Activated T-cell treated with anti-CD3 and anti-CD28 coated beads, Interleukin-2, amount 50 U/mL, for 72 hours (primary cell): Measurements from ENCODE around the gene HMOX1. TPM values are rescaled to one million over a fixed set of nuclear protein-coding genes. Genes with fewer than 3 reads are reported as not detected.

ENCODE experiments used
- ATAC-seq, 2 donors: fragments of 150-1000 bp; cut with Tn5 transposase; replicated peaks in 1 of 2; 2 replicates each; pipeline ENCODE4 v1.10.0; 2021; ENCODE audit warnings: moderate library complexity in 2 of 2, mild to moderate bottlenecking in 1 of 2
- DNase-seq, 2 donors: peaks; one replicate each; pipeline ENCODE4 v3.0.0; 2021 to 2022; ENCODE audit warnings: mixed read lengths in 1 of 2
- H3K27ac Mint-ChIP-seq: one replicate; pipeline ENCODE4 v1.8.0; 2022; ENCODE audit warnings: mild to moderate bottlenecking, moderate library complexity, mixed read lengths
- H3K27me3 Mint-ChIP-seq: one replicate; pipeline ENCODE4 v1.8.0; 2022; ENCODE audit warnings: low read depth, mixed read lengths
- H3K36me3 Mint-ChIP-seq, 2 donors: one replicate each; pipeline ENCODE4 v1.8.0; 2022; ENCODE audit warnings: mixed read lengths in 2 of 2, mild to moderate bottlenecking in 1 of 2; ENCODE audit not compliant: insufficient read depth in 2 of 2
- H3K4me1 Mint-ChIP-seq: one replicate; pipeline ENCODE4 v1.8.0; 2022; ENCODE audit warnings: low read depth, mixed read lengths
- H3K4me3 Mint-ChIP-seq, 2 donors: one replicate each; pipeline ENCODE4 v1.8.0; 2022; ENCODE audit warnings: mild to moderate bottlenecking in 2 of 2, mixed read lengths in 2 of 2, moderate library complexity in 2 of 2
- H3K9me3 Mint-ChIP-seq, 2 donors: one replicate each; pipeline ENCODE4 v1.8.0; 2022; ENCODE audit warnings: mixed read lengths in 2 of 2
- total RNA-seq, 2 donors: library from RNA; stranded (reverse); gene quantifications; one replicate each; pipeline ENCODE4 v1.2.3, GENCODE V29; 2022

HMOX1 gene
- total RNA-seq, 2 donors from 2014 or later, result 0.34 to 0.76 TPM

DNA sequence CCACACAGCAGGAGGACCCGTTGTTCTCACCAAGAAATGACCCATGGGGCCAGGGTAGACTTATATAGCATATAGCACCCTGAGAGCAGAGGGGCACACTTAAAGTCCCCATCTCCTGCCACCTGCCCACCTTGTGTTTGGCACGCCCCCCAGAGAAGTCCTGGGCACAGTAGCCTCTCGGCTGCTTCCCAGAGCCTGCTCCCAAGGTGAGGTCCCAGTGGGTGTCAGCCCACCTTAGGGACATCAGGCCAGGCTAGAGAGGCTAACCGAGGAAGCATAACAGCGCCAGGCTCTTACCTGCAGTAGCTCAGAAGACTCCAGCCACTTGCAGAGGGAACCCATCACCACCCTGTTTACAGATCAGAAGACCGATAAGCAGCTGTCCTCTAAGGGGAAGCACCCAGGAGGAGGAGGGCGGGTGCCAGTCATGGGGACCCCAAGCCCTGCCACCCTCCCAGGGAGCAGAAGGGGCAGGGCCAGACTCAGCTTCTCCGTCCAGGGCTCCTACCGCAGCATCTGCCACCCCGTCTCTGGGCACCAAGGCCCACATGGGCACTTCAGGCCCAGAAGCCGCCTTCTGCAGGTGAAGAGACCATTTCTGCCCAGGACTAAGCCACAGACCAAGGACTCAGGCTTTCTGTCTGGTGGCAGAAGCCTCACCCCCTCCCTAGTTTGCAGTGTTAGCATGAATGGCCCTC lies 34.9 kb upstream of the HMOX1 start:
- no peak for ATAC-seq
- no peak for DNase-seq
- Mint-ChIP-seq H3K27ac (no peak overlapping the region), H3K4me3 (no peak overlapping the region), H3K4me1 (peaks cover 5% of the 10 kb centered on the region), H3K27me3 (peaks cover under 1% of the 10 kb centered on the region), H3K9me3 (no peaks in the 10 kb centered on the region), H3K36me3 (peaks cover under 1 to 2% of the 10 kb centered on the region in 2 donors)

DNA sequence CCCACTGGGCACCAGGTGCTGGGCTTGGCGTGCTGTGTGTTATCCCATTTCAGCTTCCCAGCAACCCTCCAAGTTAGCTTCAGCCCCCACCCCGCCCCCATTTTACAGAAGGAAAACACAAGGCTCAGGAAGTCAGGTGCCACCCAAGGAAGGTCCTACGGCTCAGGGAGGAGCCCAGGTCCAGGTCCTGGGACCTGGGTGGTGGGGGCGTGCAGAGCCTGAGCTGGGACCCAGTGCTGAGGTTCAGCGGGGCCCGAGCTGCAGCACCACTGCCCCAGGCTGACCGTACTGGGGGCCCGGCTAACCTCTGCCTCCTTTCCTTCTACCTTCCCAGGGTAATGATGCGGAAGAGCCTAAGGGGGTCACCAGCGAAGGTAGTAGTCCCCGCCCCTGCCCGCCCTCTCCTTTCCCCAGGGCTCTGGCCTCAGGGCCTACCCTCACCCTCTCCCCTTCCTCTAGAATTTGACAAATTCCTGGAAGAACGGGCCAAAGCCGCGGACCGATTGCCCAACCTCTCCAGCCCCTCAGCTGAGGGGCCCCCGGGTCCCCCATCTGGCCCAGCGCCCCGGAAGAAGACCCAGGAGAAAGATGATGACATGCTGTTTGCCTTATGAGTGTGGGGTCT lies 34.2 kb upstream of the HMOX1 start:
- no peak for ATAC-seq
- H3K9me3 Mint-ChIP-seq, result no peaks in the 10 kb centered on the region
- no peak overlapping the region for H3K4me3 Mint-ChIP-seq
- H3K27me3 Mint-ChIP-seq, result peaks cover 8% of the 10 kb centered on the region
- peaks cover 0 to 2% of the 10 kb centered on the region in 2 donors for H3K36me3 Mint-ChIP-seq
- no peak for DNase-seq
- H3K27ac Mint-ChIP-seq, result no peak overlapping the region
- H3K4me1 Mint-ChIP-seq, result peaks cover 13% of the 10 kb centered on the region

DNA sequence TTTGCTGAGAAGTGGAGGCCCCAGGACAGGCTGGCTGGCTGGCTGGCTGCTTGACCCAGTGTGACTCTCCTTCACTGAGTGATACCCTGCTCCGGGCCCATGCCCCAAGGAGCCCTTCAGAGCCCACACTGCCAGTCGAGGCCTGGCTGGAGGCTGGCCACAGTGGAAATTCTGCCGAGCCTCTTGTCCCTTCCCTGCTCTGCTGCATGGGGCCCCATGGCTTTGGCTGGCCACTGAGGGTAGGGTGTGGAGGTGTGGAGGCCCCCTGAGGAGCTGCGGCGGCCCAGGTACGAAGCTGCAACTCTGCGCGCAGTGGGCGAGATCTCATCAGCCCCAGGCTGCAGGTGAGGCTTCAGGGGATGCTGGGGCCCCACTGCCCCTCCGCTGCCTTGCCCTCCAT lies 33.4 kb upstream of the HMOX1 start:
- Mint-ChIP-seq H3K27ac (no peak overlapping the region), H3K27me3 (peaks cover 11% of the 10 kb centered on the region), H3K4me1 (peaks cover 20% of the 10 kb centered on the region), H3K9me3 (no peaks in the 10 kb centered on the region), H3K4me3 (no peak overlapping the region), H3K36me3 (no peaks in the 10 kb centered on the region)
- no peak for DNase-seq
- no peak for ATAC-seq

GRCh38 chr22:35348026-35348590 lies 32.8 kb upstream of the HMOX1 start:
- no peaks in the 10 kb centered on the region for H3K9me3 Mint-ChIP-seq
- DNase-seq, result no peak
- H3K4me1 Mint-ChIP-seq, result peaks cover 27% of the 10 kb centered on the region
- ATAC-seq, result no peak
- H3K27me3 Mint-ChIP-seq, result peaks cover 11% of the 10 kb centered on the region
- no peak overlapping the region for H3K27ac Mint-ChIP-seq
- no peaks in the 10 kb centered on the region for H3K36me3 Mint-ChIP-seq
- no peak overlapping the region for H3K4me3 Mint-ChIP-seq

- H3K4me3 Mint-ChIP-seq, result no peak overlapping the region
- DNase-seq, result no peak
- peaks cover 27% of the 10 kb centered on the region for H3K4me1 Mint-ChIP-seq
- H3K27ac Mint-ChIP-seq, result no peak overlapping the region
- no peak for ATAC-seq
- H3K36me3 Mint-ChIP-seq, result no peaks in the 10 kb centered on the region
- no peaks in the 10 kb centered on the region for H3K9me3 Mint-ChIP-seq
- peaks cover 11% of the 10 kb centered on the region for H3K27me3 Mint-ChIP-seq
These were observed 32.2 kb upstream of the HMOX1 start for GRCh38 chr22:35348703-35349102.

- Mint-ChIP-seq H3K27me3 (peaks cover 11% of the 10 kb centered on the region), H3K9me3 (no peaks in the 10 kb centered on the region), H3K4me1 (peaks cover 27% of the 10 kb centered on the region), H3K36me3 (no peaks in the 10 kb centered on the region), H3K27ac (no peak overlapping the region), H3K4me3 (no peak overlapping the region)
- ATAC-seq (no peak), DNase-seq (no peak)
These were observed 31.6 kb upstream of the HMOX1 start for GRCh38 chr22:35349368-35349703.

DNA sequence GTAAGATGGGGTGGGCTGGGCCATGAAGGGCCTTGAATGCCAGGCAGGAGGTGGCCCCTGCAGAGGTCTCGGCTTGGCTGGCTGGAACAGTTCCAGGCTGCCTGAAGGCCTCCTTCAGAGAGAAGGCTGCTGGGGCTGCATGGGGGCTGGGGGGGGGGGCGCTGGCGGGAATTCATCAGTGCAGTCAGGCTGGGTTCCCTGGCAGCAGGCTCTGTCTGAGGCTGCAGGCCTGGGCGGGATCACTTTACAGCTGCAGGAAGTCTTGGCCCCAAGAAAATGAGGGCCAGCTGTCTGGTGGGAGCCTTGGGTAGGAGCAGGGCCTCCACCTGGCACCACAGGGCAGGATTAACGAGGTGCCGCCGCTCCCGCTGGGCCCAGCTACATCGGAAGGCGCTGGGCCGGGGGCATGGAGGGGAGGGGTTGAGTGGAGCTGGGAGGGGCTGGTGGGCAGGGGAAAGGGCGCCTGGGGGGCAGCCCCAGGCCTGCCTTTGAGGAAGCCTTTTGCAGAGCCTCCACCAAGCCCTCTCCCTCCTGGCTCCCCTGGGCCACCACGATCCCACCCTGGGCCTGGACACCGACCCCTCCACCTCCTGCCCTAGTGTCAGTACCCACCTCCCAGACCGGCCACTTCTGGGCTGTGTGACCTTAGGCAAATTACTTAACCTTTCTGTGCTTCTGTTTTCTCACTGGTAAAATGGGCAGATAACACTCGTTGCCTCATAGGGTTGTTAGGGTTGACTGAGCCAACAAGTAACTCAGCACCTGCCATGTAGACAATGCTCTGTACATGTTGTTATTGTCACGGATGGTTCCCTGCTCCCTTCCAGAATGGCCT lies 31.0 kb upstream of the HMOX1 start:
- Mint-ChIP-seq H3K27ac (no peak overlapping the region), H3K9me3 (no peaks in the 10 kb centered on the region), H3K36me3 (no peaks in the 10 kb centered on the region), H3K4me3 (no peak overlapping the region), H3K27me3 (peaks cover 11% of the 10 kb centered on the region), H3K4me1 (peaks cover 27% of the 10 kb centered on the region)
- DNase-seq, result no peak
- peak in 1 of 2 donors; percentile 0 for ATAC-seq

DNA sequence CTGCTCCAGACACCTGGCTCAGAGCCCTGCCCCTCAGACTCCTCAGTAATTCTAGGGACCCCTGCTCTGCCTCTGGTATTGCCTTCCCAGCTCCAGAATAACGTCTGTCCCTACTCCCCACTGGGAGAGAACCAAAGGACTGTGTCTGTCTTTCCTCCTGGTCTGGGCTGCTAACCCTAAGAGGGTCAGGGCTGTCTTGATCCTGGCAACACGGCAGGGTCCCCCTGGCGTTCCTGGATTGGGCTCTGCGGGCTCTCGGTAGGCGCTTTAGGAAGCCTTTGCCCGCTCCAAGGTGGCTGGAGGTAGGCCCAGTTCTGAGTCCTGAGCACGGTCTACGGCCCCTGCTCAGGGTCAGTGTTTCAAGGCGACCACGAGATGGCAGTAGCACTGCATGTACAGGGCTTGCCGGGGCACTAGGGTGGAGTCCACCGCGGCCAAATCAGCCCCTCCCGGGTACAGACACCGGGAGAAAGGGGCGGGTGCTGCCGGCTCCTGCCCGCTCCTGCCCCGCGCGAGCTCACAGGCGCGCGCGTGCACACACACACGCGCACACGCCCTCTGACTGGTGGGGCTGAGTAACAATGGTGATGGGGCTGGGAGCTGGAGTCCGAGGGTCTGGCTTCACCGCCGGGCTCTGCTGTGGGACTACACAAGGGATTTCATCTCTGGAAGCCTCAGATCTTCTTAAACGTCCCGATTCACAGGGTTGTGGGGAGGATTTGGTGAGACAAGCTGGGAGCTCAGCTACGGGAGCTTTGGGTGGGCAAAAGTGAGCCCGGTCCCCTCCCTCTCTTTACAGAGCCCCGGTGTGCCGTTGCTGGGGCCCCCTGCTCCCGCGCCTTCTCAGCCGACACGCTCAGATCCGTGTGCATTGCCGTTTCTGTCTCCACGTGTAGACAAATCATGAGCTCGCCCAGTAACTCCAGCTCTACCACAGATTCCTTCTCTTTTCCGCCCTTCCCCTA lies 30.1 kb upstream of the HMOX1 start:
- H3K36me3 Mint-ChIP-seq, result no peaks in the 10 kb centered on the region
- DNase-seq, result peak; percentile 88
- peaks cover 27% of the 10 kb centered on the region for H3K4me1 Mint-ChIP-seq
- peaks cover 15% of the 10 kb centered on the region for H3K27me3 Mint-ChIP-seq
- peak overlapping the region; percentile 84 to 91 for H3K4me3 Mint-ChIP-seq
- no peaks in the 10 kb centered on the region for H3K9me3 Mint-ChIP-seq
- peak; percentile 93 for ATAC-seq
- H3K27ac Mint-ChIP-seq, result peak overlapping the region; percentile 45

- Mint-ChIP-seq H3K9me3 (no peaks in the 10 kb centered on the region), H3K4me3 (peak overlapping the region; percentile 69 to 91), H3K4me1 (peaks cover 27% of the 10 kb centered on the region), H3K36me3 (no peaks in the 10 kb centered on the region), H3K27ac (no peak overlapping the region), H3K27me3 (peaks cover 18% of the 10 kb centered on the region)
- ATAC-seq (peak; percentile 61 to 66), DNase-seq (peak; percentile 64 to 65)
These were observed 28.4 kb upstream of the HMOX1 start for GRCh38 chr22:35352214-35353111.

- H3K36me3 Mint-ChIP-seq, result no peaks in the 10 kb centered on the region
- peaks cover 27% of the 10 kb centered on the region for H3K4me1 Mint-ChIP-seq
- H3K9me3 Mint-ChIP-seq, result no peaks in the 10 kb centered on the region
- ATAC-seq (no peak), DNase-seq (no peak)
- no peak overlapping the region for H3K4me3 Mint-ChIP-seq
- peaks cover 18% of the 10 kb centered on the region for H3K27me3 Mint-ChIP-seq
- H3K27ac Mint-ChIP-seq, result no peak overlapping the region
These were observed 27.6 kb upstream of the HMOX1 start for GRCh38 chr22:35353318-35353717.

DNA sequence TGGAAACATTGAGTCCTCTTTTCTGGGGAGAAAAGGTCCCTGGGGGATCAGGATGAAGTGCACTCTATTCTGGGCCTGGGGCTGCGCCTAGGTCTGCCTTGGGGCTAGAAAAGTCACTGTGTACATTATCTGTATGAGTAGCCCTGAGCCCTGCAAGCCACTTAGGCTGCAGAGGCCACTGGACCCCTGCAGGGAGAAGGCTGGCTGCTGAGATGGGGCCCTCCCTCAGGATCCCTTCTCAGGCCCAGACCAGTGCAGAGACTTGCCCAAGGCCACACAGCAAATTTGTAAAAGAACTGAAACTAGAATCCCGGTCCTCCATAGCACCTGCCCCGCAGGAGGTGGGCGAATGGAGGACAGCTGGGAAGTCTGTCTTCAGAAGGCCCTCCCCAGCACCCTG lies 26.8 kb upstream of the HMOX1 start:
- ATAC-seq (no peak), DNase-seq (no peak)
- no peak overlapping the region for H3K4me3 Mint-ChIP-seq
- H3K27ac Mint-ChIP-seq, result no peak overlapping the region
- no peaks in the 10 kb centered on the region for H3K9me3 Mint-ChIP-seq
- peaks cover 18% of the 10 kb centered on the region for H3K27me3 Mint-ChIP-seq
- H3K36me3 Mint-ChIP-seq, result no peaks in the 10 kb centered on the region
- peaks cover 27% of the 10 kb centered on the region for H3K4me1 Mint-ChIP-seq
